ENCODE measurements around the gene ADAMTS7.
"Not testable (repeated sequence)": the region's sequence is repeated elsewhere in the genome, so short reads cannot be mapped to it uniquely, and the experiment has no call there.

DNA sequence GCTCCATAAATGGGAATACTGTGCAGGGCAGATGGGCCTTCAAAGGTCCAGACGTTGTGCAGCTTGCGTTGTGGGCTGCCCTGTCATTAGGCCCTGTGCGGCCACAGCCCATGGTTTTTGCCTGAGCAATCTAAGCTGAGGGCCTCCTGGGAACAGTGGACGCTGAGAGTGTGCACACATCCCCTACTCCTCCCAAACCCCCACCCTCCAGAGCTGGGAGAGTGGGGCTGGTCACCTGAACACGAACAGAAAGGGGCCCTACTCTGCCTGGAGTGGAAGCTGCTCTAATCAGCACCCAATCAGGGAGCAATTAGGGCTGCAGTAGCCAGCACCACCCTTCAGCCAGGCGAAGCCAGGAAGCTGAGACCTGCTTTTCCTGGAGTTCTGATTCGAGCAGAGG, 12.2 kb downstream of the ADAMTS7 start:
- TF ChIP-seq, protein P1, sequence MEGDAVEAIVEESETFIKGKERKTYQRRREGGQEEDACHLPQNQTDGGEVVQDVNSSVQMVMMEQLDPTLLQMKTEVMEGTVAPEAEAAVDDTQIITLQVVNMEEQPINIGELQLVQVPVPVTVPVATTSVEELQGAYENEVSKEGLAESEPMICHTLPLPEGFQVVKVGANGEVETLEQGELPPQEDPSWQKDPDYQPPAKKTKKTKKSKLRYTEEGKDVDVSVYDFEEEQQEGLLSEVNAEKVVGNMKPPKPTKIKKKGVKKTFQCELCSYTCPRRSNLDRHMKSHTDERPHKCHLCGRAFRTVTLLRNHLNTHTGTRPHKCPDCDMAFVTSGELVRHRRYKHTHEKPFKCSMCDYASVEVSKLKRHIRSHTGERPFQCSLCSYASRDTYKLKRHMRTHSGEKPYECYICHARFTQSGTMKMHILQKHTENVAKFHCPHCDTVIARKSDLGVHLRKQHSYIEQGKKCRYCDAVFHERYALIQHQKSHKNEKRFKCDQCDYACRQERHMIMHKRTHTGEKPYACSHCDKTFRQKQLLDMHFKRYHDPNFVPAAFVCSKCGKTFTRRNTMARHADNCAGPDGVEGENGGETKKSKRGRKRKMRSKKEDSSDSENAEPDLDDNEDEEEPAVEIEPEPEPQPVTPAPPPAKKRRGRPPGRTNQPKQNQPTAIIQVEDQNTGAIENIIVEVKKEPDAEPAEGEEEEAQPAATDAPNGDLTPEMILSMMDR (IDR thresholded peaks at IDR 0.05 in 2 of 3, conservative IDR thresholded peaks at IDR 0.05 in 1 of 3; ENCODE audit: borderline replicate concordance in 1 of 3, insufficient read depth in 1 of 3, low read depth in 2 of 3, low read length in 2 of 3): not testable (repeated sequence)
- not testable (repeated sequence) for TF ChIP-seq POLR2A (IDR thresholded peaks at IDR 0.05; ENCODE audit: borderline replicate concordance, extremely low read depth, insufficient read depth, insufficient read length)

Measured in HCT116 (cell line).